ENCODE results near the gene GLUL. TPM values are rescaled to one million over a fixed set of nuclear protein-coding genes. Genes with fewer than 3 reads are reported as not detected.

The GLUL gene
- total RNA-seq, 4 donors from 2014 or later, result 597 to 1,638 (median 1,035) TPM

- 86 to 87% methylated on average over 6 of the region's 6 CpGs for WGBS, 2 donors
- H3K36me3 ChIP-seq, result no peaks in the 10 kb centered on the region
- no peak overlapping the region for H3K27ac ChIP-seq
- intact Hi-C loops (cut with DNase I), result no loop called here
- H3K4me3 ChIP-seq, result no peak overlapping the region
- TF ChIP-seq POLR2A (IDR thresholded peaks at IDR 0.05) (no peak), CTCF (IDR thresholded peaks at IDR 0.05) (no peak)
- H3K27me3 ChIP-seq, result peaks cover 0 to 48% (median 0%) of the 10 kb centered on the region in 4 donors
- DNase-seq, result no peak
- H3K9me3 ChIP-seq, result no peaks in the 10 kb centered on the region
- no peaks in the 10 kb centered on the region for H3K4me1 ChIP-seq
These were observed 22.4 kb upstream of the GLUL start for GRCh38 chr1:182413969-182414368.

GRCh38 chr1:182413486-182413885 lies 21.9 kb upstream of the GLUL start:
- Histone ChIP-seq H3K9me3 (no peaks in the 10 kb centered on the region), H3K27ac (no peak overlapping the region), H3K36me3 (no peaks in the 10 kb centered on the region), H3K4me1 (no peaks in the 10 kb centered on the region), H3K27me3 (peaks cover 0 to 50% (median 0%) of the 10 kb centered on the region in 4 donors), H3K4me3 (no peak overlapping the region)
- intact Hi-C loops (cut with DNase I), result no loop called here
- TF ChIP-seq CTCF (IDR thresholded peaks at IDR 0.05) (no peak), POLR2A (IDR thresholded peaks at IDR 0.05) (no peak)
- no peak for DNase-seq
- WGBS, 2 donors, result 68 to 73% methylated on average over 3 of the region's 3 CpGs

GRCh38 chr1:182410620-182411273 lies 19.2 kb upstream of the GLUL start:
- Histone ChIP-seq H3K4me3 (no peak overlapping the region), H3K4me1 (no peaks in the 10 kb centered on the region), H3K36me3 (no peaks in the 10 kb centered on the region), H3K27ac (no peak overlapping the region), H3K27me3 (peaks cover 0 to 68% (median 0%) of the 10 kb centered on the region in 4 donors), H3K9me3 (peaks cover 0 to 2% (median under 1%) of the 10 kb centered on the region in 3 donors)
- WGBS, 2 donors, result 23 to 63% methylated on average over 1 of the region's 1 CpG
- DNase-seq, result no peak
- intact Hi-C loops (cut with DNase I), result no loop called here
- no peak for TF ChIP-seq POLR2A (IDR thresholded peaks at IDR 0.05)
- no peak for TF ChIP-seq CTCF (IDR thresholded peaks at IDR 0.05)

GRCh38 chr1:182410138-182410537 lies 18.5 kb upstream of the GLUL start:
- intact Hi-C loops (cut with DNase I), result no loop called here
- TF ChIP-seq POLR2A (IDR thresholded peaks at IDR 0.05) (no peak), CTCF (IDR thresholded peaks at IDR 0.05) (no peak)
- no peak for DNase-seq
- H3K27ac ChIP-seq, result no peak overlapping the region
- peaks cover 0 to 68% (median 0%) of the 10 kb centered on the region in 4 donors for H3K27me3 ChIP-seq
- H3K36me3 ChIP-seq, result no peaks in the 10 kb centered on the region
- WGBS, 2 donors, result 51 to 67% methylated on average over 4 of the region's 4 CpGs
- no peak overlapping the region for H3K4me3 ChIP-seq
- peaks cover 0 to 9% (median 6%) of the 10 kb centered on the region in 3 donors for H3K9me3 ChIP-seq
- no peaks in the 10 kb centered on the region for H3K4me1 ChIP-seq

GRCh38 chr1:182408435-182409075 lies 17.0 kb upstream of the GLUL start:
- WGBS, 2 donors, result 49 to 57% methylated on average over 3 of the region's 3 CpGs
- intact Hi-C loops (cut with DNase I), result no loop called here
- no peak for DNase-seq
- H3K27ac ChIP-seq, result no peak overlapping the region
- H3K27me3 ChIP-seq, result peaks cover 0 to 58% (median 0%) of the 10 kb centered on the region in 4 donors
- H3K36me3 ChIP-seq, result no peaks in the 10 kb centered on the region
- H3K9me3 ChIP-seq, result peaks cover 0 to 9% (median 6%) of the 10 kb centered on the region in 3 donors
- H3K4me3 ChIP-seq, result no peak overlapping the region
- H3K4me1 ChIP-seq, result no peaks in the 10 kb centered on the region
- no peak for TF ChIP-seq POLR2A (IDR thresholded peaks at IDR 0.05)
- no peak for TF ChIP-seq CTCF (IDR thresholded peaks at IDR 0.05)
